GM19025 (cell line): ENCODE measurements around the gene ATP11A.

Experiments
- ATAC-seq: cut with Tn5 transposase; IDR thresholded peaks from one replicate; pipeline ENCODE4 v1.9.1; 2021; ENCODE audit warnings: mild to moderate bottlenecking, low read depth, moderate library complexity; ENCODE audit not compliant: unreplicated experiment

Gene ATP11A

DNA sequence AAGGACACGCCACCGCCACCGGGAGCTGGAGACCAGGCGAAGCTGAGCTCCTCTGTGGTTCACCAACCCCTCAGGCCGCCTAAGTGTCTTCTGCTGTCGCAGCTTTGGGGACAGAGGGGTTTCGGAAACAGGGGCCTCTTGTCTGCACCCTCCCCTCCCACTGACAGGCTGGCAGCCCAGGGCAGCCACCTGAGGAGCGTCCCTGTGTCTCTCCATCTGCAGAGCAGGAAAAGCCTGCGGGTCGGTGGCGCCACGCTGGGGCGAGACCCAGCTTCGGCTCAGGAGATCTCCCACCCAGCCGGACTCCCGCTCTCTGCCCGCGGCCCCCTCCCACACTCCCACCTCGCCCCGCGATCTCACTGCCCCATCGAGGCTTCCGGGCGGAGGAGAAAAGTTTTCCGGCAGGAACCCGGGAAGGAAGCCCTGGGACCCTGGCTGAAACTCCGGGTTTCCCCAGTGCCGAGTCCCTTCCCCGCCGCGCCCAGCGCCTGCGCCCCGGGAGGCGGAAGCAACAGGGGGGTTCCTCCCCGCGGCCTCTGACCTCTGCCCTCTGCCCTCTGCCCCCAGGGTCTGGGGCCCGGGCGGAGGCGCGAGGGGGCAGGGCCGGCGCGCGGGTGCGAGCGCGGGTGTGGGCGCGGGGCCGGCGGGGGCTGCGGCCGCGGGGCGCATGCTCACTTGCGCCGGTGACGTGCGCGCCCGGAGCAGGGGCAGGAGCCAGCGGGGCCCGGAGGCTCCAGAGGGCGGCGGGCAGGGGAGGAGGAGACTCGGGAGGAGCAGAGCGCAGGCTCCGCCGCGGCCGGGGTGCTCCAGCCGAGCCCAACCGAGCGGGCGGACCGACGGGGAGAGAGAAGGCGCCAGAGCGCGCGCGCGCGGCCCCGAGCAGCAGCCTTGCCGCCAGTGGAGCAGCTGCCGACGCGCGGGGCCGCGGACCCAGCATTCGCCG, at the start of gene ATP11A:
Gene ATP11A, plus strand, starts transcription at position 736 of the 943 bp plus-strand sequence. CDS start 379 bp downstream, outside the sequence.
- ATAC-seq: peak; percentile 79

GRCh38 chr13:112641456-112642089, 48.3 kb upstream of the ATP11A start:
- no peak for ATAC-seq

DNA sequence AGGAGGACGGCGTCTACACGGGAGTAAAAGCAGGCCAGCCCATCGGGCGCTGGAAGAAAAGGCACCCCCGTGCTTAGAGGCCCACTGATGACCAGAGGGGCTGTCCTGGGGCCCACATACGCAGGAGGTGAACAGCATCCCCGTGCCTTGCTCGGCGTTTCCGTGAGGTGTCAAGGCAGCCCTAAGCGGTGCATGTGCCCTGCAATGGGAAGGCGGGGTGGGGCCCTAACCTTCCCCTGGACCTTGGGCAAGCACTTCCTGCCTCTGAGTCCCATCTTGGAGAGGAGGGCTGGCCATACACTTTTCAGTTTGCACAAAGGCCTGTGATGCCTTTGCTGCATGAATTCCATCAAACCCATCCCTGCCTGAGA, 47.8 kb upstream of the ATP11A start:
- no peak for ATAC-seq

GRCh38 chr13:112643759-112644459, 45.9 kb upstream of the ATP11A start:
- no peak for ATAC-seq

DNA sequence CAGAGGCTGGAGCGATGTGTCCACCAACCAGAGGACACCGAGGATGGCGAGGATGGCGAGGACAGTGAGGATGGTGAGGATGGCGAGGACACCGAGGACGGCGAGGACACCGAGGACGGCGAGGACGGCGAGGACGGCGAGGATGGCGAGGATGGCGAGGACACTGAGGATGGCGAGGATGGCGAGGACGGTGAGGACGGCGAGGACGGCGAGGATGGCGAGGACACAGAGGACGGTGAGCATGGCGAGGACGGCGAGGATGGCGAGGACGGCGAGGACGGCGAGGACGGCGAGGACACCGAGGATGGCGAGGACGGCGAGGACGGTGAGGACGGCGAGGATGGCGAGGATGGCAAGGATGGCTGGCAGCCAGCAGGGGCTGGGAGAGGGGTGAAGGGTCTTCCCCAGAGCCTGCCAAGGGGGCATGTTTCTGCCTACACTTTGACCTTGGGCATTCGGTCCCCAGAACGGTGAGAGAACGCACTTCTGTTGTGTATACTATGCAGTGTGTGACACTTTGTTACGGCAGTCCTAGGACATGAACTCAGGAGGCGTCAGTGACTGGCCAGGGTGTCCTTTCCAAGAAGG, 44.4 kb upstream of the ATP11A start:
- ATAC-seq: no peak

GRCh38 chr13:112647256-112647655, 42.6 kb upstream of the ATP11A start:
- ATAC-seq: no peak

DNA sequence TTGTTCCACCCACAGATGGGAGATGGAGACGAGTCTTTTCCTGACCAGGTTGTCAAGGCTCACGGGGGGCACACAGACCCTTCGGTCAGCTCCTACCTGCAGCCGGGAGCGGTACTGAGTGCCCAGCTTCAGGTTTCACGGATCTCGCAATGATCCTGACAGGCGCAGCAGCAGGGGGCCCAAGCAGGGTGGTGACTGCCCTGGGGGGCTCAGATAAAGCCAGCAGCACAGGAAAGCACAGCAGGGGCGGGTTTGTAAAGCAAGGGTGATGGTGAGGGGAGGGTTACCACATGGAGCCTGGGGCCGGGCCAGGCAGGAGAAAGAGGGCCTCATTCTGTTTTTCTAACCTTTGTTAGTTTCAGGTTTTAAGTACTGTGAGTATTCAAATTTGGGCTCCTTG, 41.7 kb upstream of the ATP11A start:
- no peak for ATAC-seq

DNA sequence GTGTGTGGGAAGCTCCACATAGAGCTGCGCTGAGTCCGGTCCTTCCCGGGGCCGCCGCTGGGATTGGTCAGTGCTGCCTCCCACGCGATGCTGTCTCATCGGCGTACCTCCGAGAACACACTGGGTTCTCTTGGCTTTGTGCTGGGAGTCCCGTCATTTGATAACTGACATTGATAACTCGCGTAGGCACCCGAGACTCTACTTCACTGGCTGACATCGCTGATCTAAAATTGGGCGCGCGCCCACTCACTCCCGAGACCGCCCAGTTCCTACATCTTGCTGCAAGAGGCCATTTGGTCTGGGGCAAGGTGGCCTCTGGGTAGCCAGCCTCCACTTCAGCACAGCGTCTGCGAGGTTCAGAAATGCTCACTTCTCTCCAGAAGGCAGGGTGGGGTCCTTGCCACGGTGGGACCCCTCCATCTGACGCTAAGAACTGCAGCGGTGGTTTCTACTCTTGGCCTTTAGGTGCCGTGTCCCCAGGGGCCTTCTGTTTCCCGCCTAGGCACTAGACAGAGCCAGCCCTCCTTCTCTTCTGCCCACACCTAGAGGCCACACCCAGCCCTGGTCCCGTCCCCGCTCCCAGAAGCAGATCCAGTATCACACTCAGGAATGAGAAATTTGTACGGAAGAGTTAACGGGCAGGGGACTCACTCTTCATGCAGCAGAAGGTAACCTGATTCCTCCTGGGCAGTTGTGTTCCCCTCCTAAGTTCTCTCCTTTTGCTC, 40.7 kb upstream of the ATP11A start:
- ATAC-seq: no peak

DNA sequence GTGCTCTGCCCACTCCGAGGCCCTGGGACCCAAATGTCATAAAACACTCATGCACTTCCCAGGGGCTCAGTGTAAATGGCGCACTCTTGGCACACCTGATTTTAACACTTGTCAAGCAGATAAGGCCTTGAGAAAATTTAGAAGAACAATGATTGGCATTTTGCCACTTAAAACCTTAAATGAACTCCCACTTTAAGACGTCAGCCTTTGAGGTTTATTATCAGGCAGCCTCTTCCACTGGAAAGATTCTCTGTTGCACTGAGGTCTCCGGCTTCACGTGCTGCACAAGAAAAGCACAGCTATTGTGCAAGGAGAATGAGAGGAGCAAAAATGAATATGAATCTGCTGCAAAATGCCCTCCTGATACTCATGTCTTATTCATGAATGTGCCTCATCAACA, 38.5 kb upstream of the ATP11A start:
- ATAC-seq: no peak

- no peak for ATAC-seq
These were observed 37.9 kb upstream of the ATP11A start for GRCh38 chr13:112651750-112652511.

GRCh38 chr13:112652512-112653070, 37.2 kb upstream of the ATP11A start:
- no peak for ATAC-seq

GRCh38 chr13:112653071-112653470, 36.8 kb upstream of the ATP11A start:
- ATAC-seq: no peak

DNA sequence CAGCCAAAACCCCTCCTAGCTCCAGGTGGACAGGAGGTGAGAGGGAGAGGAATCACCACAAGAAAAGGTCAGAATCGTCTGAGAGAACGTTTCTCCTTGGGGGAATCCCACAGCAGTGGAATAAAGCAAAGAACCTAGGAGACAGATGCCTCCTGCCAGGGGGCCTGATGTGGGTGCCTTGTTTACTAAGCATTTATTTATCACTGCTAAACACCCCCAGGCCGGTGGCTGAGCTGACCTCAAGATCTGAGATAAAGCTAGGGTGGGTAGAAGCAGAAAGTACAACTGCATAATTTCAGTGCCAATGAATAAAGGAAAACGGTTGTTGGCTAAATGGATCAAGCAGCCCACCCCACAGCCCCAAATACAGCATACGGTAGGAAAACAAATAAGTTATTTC, 33.9 kb upstream of the ATP11A start:
- ATAC-seq: no peak

GRCh38 chr13:112657850-112658445, 31.9 kb upstream of the ATP11A start:
- ATAC-seq: no peak

- ATAC-seq: no peak
These were observed 31.0 kb upstream of the ATP11A start for GRCh38 chr13:112658808-112659207.

DNA sequence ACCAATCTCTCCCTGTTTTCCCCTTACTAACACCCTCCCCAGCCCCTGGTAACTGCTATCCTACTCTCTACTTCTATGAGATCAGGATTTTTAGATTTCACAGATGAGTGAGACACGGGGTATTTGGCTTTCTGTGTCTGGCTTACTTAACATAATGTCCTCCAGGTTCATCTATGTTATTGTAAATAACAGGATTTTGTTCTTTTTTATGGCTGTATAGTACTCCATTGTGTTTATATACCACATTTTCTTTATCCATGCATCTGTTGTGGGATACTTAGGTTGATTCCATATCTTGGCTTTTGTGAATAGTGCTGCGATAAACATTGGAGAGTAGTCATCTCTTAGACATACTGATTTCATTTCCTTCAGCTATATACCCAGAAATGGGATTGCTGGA, 28.5 kb upstream of the ATP11A start:
- no peak for ATAC-seq

DNA sequence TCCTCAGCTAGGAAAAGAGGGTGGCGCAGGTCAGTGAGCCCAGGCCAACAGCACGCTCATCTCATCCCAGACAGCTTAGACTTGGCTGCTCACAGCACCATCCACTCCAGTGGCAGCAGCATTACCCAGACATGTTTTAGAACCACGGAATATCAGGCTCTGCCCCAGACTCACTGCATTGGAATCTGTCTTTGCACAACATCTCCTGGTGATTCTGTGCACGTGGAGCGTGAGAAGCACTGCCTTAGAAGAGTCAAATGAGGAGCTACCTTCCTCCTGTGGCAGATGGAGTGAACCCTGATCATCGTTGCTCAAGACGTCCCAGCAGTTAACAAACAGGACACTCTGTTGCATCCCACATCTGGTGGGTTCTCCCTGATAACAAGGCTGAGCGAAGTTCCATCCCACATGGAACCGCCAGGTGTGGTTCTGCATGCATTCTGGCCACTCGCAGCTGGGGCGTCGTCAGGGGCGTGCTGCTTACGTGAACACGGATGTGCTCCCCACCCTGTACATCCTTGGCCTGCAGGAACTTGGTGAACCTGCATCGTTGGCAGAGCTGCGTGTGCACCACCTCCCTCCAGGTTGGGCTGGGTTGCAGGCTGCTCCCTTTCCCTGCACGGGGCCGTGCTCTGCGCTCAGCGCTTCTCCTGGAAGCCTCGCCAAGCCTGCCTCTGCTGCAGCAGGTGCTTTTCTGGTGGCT, 25.2 kb upstream of the ATP11A start:
- ATAC-seq: no peak

DNA sequence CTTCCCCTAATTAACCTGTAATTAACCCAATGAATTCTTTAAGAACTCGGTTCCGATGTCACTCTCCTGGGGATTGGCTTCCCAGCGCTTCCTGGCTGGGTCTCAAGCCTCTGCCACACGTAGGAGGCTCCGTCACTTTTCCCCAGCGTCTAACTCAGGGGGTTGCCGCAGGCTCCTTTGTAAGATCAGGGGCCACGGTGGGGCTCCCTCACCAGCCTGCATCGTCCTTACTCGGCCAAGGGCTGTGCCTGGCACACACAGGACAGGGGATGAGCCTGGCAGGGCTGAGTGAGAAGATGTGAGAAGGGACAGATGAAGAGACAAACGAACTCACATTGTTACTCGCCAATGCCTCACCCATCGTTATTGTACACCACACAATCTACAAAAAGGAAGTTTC, 20.9 kb upstream of the ATP11A start:
- ATAC-seq: no peak
